Activated naive CD8-positive, alpha-beta T cell treated with anti-CD3 and anti-CD28 coated beads, Interleukin-2, amount 10 ng/mL, durations not matched to agents 7 days and 5 days (primary cell): ENCODE results near the gene TAF3. TPM values are rescaled to one million over a fixed set of nuclear protein-coding genes. Genes with fewer than 3 reads are reported as not detected.
A peak's percentile ranks its signal among the peaks of the same experiment; 100 is the strongest.

Source experiments
- ATAC-seq: fragments of 150-1000 bp; cut with Tn5 transposase; one replicate; pipeline ENCODE4 v1.10.0; 2021; ENCODE audit warnings: low read depth, moderate library complexity
- POLR2A ChIA-PET: fragments of 350-600 bp; sonication (Branson Sonifier 250); formaldehyde crosslinking; loops from one replicate; lab custom pipeline; 2021; ENCODE audit warnings: antibody characterized with exemption; lab: Charles Lee
- DNase-seq: peaks from one replicate; pipeline ENCODE4 v3.0.0; 2021
- H3K27ac Mint-ChIP-seq: one replicate; pipeline ENCODE4 v1.8.0; 2022; ENCODE audit warnings: mild to moderate bottlenecking, mixed read lengths
- H3K27me3 Mint-ChIP-seq: one replicate; pipeline ENCODE4 v1.8.0; 2022; ENCODE audit warnings: mild to moderate bottlenecking, moderate library complexity, mixed read lengths
- H3K36me3 Mint-ChIP-seq: one replicate; pipeline ENCODE4 v1.8.0; 2021; ENCODE audit warnings: mild to moderate bottlenecking, mixed read lengths
- H3K4me1 Mint-ChIP-seq: one replicate; pipeline ENCODE4 v1.8.0; 2021; ENCODE audit warnings: mixed read lengths
- H3K4me3 Mint-ChIP-seq: one replicate; pipeline ENCODE4 v1.8.0; 2022; ENCODE audit warnings: mild to moderate bottlenecking, moderate library complexity, mixed read lengths
- H3K9me3 Mint-ChIP-seq: one replicate; pipeline ENCODE4 v1.8.0; 2021; ENCODE audit warnings: mixed read lengths
- total RNA-seq, 2 experiments: library from RNA; stranded (reverse); gene quantifications; one replicate each; pipeline ENCODE4 v1.2.3, GENCODE V29; 2021

The TAF3 gene
- total RNA-seq, 2 experiments from 2014 or later, result 16.2 to 16.8 TPM

- Mint-ChIP-seq H3K36me3 (peaks cover 32% of the 10 kb centered on the region), H3K27ac (no peak overlapping the region), H3K4me3 (no peak overlapping the region), H3K9me3 (peaks cover 5% of the 10 kb centered on the region), H3K4me1 (peaks cover 3% of the 10 kb centered on the region), H3K27me3 (no peaks in the 10 kb centered on the region)
- POLR2A ChIA-PET, result no interaction called here
- no peak for ATAC-seq
- no peak for DNase-seq
These were observed 43.3 kb downstream of the TAF3 start for GRCh38 chr10:7861509-7862120.

GRCh38 chr10:7862121-7862514 is 43.8 kb downstream of the TAF3 start:
- H3K4me3 Mint-ChIP-seq, result no peak overlapping the region
- H3K9me3 Mint-ChIP-seq, result peaks cover 5% of the 10 kb centered on the region
- POLR2A ChIA-PET, result no interaction called here
- peaks cover 3% of the 10 kb centered on the region for H3K4me1 Mint-ChIP-seq
- H3K27me3 Mint-ChIP-seq, result no peaks in the 10 kb centered on the region
- peaks cover 32% of the 10 kb centered on the region for H3K36me3 Mint-ChIP-seq
- H3K27ac Mint-ChIP-seq, result no peak overlapping the region
- DNase-seq (no peak), ATAC-seq (no peak)

- POLR2A ChIA-PET, result no interaction called here
- ATAC-seq (no peak), DNase-seq (no peak)
- H3K9me3 Mint-ChIP-seq, result peaks cover 5% of the 10 kb centered on the region
- H3K36me3 Mint-ChIP-seq, result peaks cover 24% of the 10 kb centered on the region
- peaks cover 5% of the 10 kb centered on the region for H3K4me1 Mint-ChIP-seq
- no peaks in the 10 kb centered on the region for H3K27me3 Mint-ChIP-seq
- no peak overlapping the region for H3K4me3 Mint-ChIP-seq
- H3K27ac Mint-ChIP-seq, result no peak overlapping the region
These were observed 47.9 kb downstream of the TAF3 start for GRCh38 chr10:7866176-7866575.

- POLR2A ChIA-PET, result no interaction called here
- DNase-seq, result no peak
These were observed 53.7 kb downstream of the TAF3 start for GRCh38 chr10:7872041-7872442.

GRCh38 chr10:7874864-7875263 is 56.6 kb downstream of the TAF3 start:
- H3K36me3 Mint-ChIP-seq, result no peaks in the 10 kb centered on the region
- H3K27ac Mint-ChIP-seq, result no peak overlapping the region
- H3K9me3 Mint-ChIP-seq, result no peaks in the 10 kb centered on the region
- POLR2A ChIA-PET, result no interaction called here
- no peak overlapping the region for H3K4me3 Mint-ChIP-seq
- H3K4me1 Mint-ChIP-seq, result peaks cover 3% of the 10 kb centered on the region
- ATAC-seq (no peak), DNase-seq (no peak)
- H3K27me3 Mint-ChIP-seq, result no peaks in the 10 kb centered on the region

More at GRCh38 chr10:7872041-7872442, 53.7 kb downstream of the TAF3 start:
- Mint-ChIP-seq H3K27ac (no peak overlapping the region), H3K4me3 (peak overlapping the region; percentile 84), H3K27me3 (no peaks in the 10 kb centered on the region), H3K9me3 (no peaks in the 10 kb centered on the region), H3K36me3 (peaks cover 1% of the 10 kb centered on the region), H3K4me1 (peaks cover 5% of the 10 kb centered on the region)
- no peak for ATAC-seq

- ATAC-seq, result no peak
- no peak for DNase-seq
- H3K36me3 Mint-ChIP-seq, result no peaks in the 10 kb centered on the region
- H3K4me3 Mint-ChIP-seq, result no peak overlapping the region
- no peaks in the 10 kb centered on the region for H3K27me3 Mint-ChIP-seq
- H3K9me3 Mint-ChIP-seq, result no peaks in the 10 kb centered on the region
- peaks cover 6% of the 10 kb centered on the region for H3K4me1 Mint-ChIP-seq
- H3K27ac Mint-ChIP-seq, result no peak overlapping the region
- POLR2A ChIA-PET, result no interaction called here
These were observed 58.3 kb downstream of the TAF3 start for GRCh38 chr10:7876541-7877127.

GRCh38 chr10:7881119-7881518 is 62.8 kb downstream of the TAF3 start:
- Mint-ChIP-seq H3K36me3 (no peaks in the 10 kb centered on the region), H3K4me1 (peaks cover 3% of the 10 kb centered on the region), H3K27ac (no peak overlapping the region), H3K4me3 (no peak overlapping the region), H3K9me3 (no peaks in the 10 kb centered on the region), H3K27me3 (no peaks in the 10 kb centered on the region)
- ATAC-seq (no peak), DNase-seq (no peak)
- POLR2A ChIA-PET, result no interaction called here

- H3K36me3 Mint-ChIP-seq, result no peaks in the 10 kb centered on the region
- H3K9me3 Mint-ChIP-seq, result no peaks in the 10 kb centered on the region
- H3K4me1 Mint-ChIP-seq, result peaks cover 5% of the 10 kb centered on the region
- ATAC-seq (no peak), DNase-seq (no peak)
- no peaks in the 10 kb centered on the region for H3K27me3 Mint-ChIP-seq
- POLR2A ChIA-PET, result no interaction called here
- H3K4me3 Mint-ChIP-seq, result no peak overlapping the region
- H3K27ac Mint-ChIP-seq, result no peak overlapping the region
These were observed 67.8 kb downstream of the TAF3 start for GRCh38 chr10:7886056-7886455.

- Mint-ChIP-seq H3K4me1 (peaks cover 5% of the 10 kb centered on the region), H3K27ac (no peak overlapping the region), H3K36me3 (no peaks in the 10 kb centered on the region), H3K4me3 (no peak overlapping the region), H3K9me3 (no peaks in the 10 kb centered on the region), H3K27me3 (no peaks in the 10 kb centered on the region)
- POLR2A ChIA-PET, result interaction anchor here (0.7 kb wide), 1 partner anchor 98 kb away, joined by 6 read pairs; no protein-coding TSS in a partner anchor
- DNase-seq (no peak), ATAC-seq (no peak)
These were observed 69.0 kb downstream of the TAF3 start for GRCh38 chr10:7887174-7887816.

GRCh38 chr10:7889947-7890542 is 71.7 kb downstream of the TAF3 start:
- Mint-ChIP-seq H3K4me1 (peaks cover 6% of the 10 kb centered on the region), H3K27ac (no peak overlapping the region), H3K9me3 (no peaks in the 10 kb centered on the region), H3K36me3 (peaks cover 4% of the 10 kb centered on the region), H3K4me3 (no peak overlapping the region), H3K27me3 (no peaks in the 10 kb centered on the region)
- ATAC-seq, result no peak
- DNase-seq, result no peak
- POLR2A ChIA-PET, result no interaction called here

GRCh38 chr10:7890781-7891180 is 72.5 kb downstream of the TAF3 start:
- no peaks in the 10 kb centered on the region for H3K9me3 Mint-ChIP-seq
- no peaks in the 10 kb centered on the region for H3K27me3 Mint-ChIP-seq
- no peak for ATAC-seq
- H3K4me3 Mint-ChIP-seq, result no peak overlapping the region
- POLR2A ChIA-PET, result no interaction called here
- peaks cover 4% of the 10 kb centered on the region for H3K36me3 Mint-ChIP-seq
- no peak for DNase-seq
- H3K4me1 Mint-ChIP-seq, result peaks cover 6% of the 10 kb centered on the region
- no peak overlapping the region for H3K27ac Mint-ChIP-seq

- POLR2A ChIA-PET, result no interaction called here
- Mint-ChIP-seq H3K4me1 (peaks cover 6% of the 10 kb centered on the region), H3K9me3 (no peaks in the 10 kb centered on the region), H3K36me3 (peaks cover 8% of the 10 kb centered on the region), H3K27me3 (no peaks in the 10 kb centered on the region), H3K4me3 (no peak overlapping the region), H3K27ac (no peak overlapping the region)
- no peak for DNase-seq
- ATAC-seq, result no peak
These were observed 73.3 kb downstream of the TAF3 start for GRCh38 chr10:7891634-7892033.

GRCh38 chr10:7892146-7892545 is 73.8 kb downstream of the TAF3 start:
- ATAC-seq (no peak), DNase-seq (no peak)
- no peak overlapping the region for H3K4me3 Mint-ChIP-seq
- no peaks in the 10 kb centered on the region for H3K27me3 Mint-ChIP-seq
- POLR2A ChIA-PET, result no interaction called here
- no peaks in the 10 kb centered on the region for H3K9me3 Mint-ChIP-seq
- H3K36me3 Mint-ChIP-seq, result peaks cover 13% of the 10 kb centered on the region
- peaks cover 6% of the 10 kb centered on the region for H3K4me1 Mint-ChIP-seq
- no peak overlapping the region for H3K27ac Mint-ChIP-seq

GRCh38 chr10:7895699-7896090 is 77.4 kb downstream of the TAF3 start:
- POLR2A ChIA-PET, result no interaction called here
- Mint-ChIP-seq H3K27me3 (no peaks in the 10 kb centered on the region), H3K27ac (no peak overlapping the region), H3K9me3 (peaks cover 2% of the 10 kb centered on the region), H3K36me3 (peaks cover 29% of the 10 kb centered on the region), H3K4me3 (no peak overlapping the region), H3K4me1 (peaks cover 10% of the 10 kb centered on the region)
- DNase-seq (no peak), ATAC-seq (no peak)
